OCI-LY3 (cell line): ENCODE measurements around the gene GALNT18.

Experiments used
- H2AFZ ChIP-seq: fragments of 200-600, 300-600 bp; shearing (Covaris generic); 2 replicates; pipeline ENCODE4 v1.6.0; 2014; ENCODE audit warnings: antibody characterized with exemption, low read depth, low read length
- H3K27ac ChIP-seq: fragments of 200-600, 300-600 bp; sonication (generic); 2 replicates; pipeline ENCODE4 v1.5.1; 2014; ENCODE audit warnings: mild to moderate bottlenecking, low read length, moderate library complexity, mixed read lengths
- H3K27me3 ChIP-seq: fragments of 200-600, 300-600 bp; sonication (generic); 2 replicates; pipeline ENCODE4 v1.6.1; 2014; ENCODE audit warnings: low read depth, low read length, mixed read lengths
- H3K36me3 ChIP-seq: fragments of 200-600, 300-600 bp; sonication (generic); replicated peaks from 2 replicates; pipeline ENCODE3; 2014; ENCODE audit warnings: low read depth, low read length, mixed read lengths
- H3K4me1 ChIP-seq: fragments of 300-600, 200-600 bp; sonication (generic); 2 replicates; pipeline ENCODE4 v1.6.1; 2014; ENCODE audit warnings: low read length, mixed read lengths
- H3K4me2 ChIP-seq: fragments of 200-600, 300-600 bp; sonication (generic); 2 replicates; pipeline ENCODE4 v1.6.1; 2014; ENCODE audit warnings: low read length, mixed read lengths
- H3K4me3 ChIP-seq: fragments of 300-600, 200-600 bp; sonication (generic); 2 replicates; pipeline ENCODE4 v1.5.1; 2014; ENCODE audit warnings: antibody characterized with exemption, mild to moderate bottlenecking, low read length, moderate library complexity
- H3K79me2 ChIP-seq: fragments of 300-600, 200-600 bp; shearing (Covaris generic); 2 replicates; pipeline ENCODE4 v1.6.1; 2014; ENCODE audit warnings: mild to moderate bottlenecking, low read length, mixed read lengths
- H3K9ac ChIP-seq: fragments of 300-600, 200-600 bp; shearing (Covaris generic); 2 replicates; pipeline ENCODE4 v1.6.0; 2014; ENCODE audit warnings: mild to moderate bottlenecking, low read length, moderate library complexity
- H3K9me3 ChIP-seq: fragments of 200-600, 300-600 bp; shearing (Covaris generic); 2 replicates; pipeline ENCODE4 v1.6.1; 2014; ENCODE audit warnings: low read length, mixed read lengths; ENCODE audit not compliant: insufficient read depth
- H4K20me1 ChIP-seq: fragments of 200-600, 300-600 bp; sonication (generic); 2 replicates; pipeline ENCODE4 v1.6.1; 2016; ENCODE audit warnings: low read length, mixed read lengths; ENCODE audit not compliant: insufficient read depth
- CTCF ChIP-seq: fragments of 200-600, 300-600 bp; sonication (generic); IDR thresholded peaks from 2 replicates; pipeline ENCODE4 v1.5.1; 2014; ENCODE audit warnings: antibody characterized with exemption, low read length, low read depth
- EZH2phosphoT487 ChIP-seq: fragments of 200-600 bp; shearing (Covaris generic); IDR thresholded peaks from 2 replicates; pipeline ENCODE4 v1.6.1; 2018; ENCODE audit warnings: antibody characterized with exemption, mixed run types, low read depth

GALNT18 gene

GRCh38 chr11:11436715-11437313 lies 185.0 kb downstream of the GALNT18 start:
- TF ChIP-seq CTCF (no peak), EZH2phosphoT487 (no peak)
- H3K27ac ChIP-seq = no peak overlapping the region

DNA sequence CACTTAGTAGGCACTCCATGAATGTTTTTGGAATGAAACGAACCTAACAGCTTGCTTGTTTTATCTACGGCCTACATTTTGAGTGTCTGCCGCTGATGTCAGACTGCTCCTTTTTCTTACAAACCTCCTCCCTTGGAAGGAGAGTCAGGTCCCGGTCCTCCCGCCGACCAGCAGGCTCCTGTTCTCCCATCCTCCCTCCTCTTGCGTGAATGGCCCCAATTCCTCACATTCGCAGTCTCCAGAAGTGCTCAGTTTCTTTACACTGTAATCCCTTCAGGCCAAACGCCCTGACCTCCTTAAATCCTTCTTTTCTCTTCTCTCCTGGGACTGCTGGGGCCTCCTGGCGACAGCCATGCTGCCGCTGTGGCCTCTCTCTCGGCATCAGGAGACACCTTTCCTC lies 186.2 kb downstream of the GALNT18 start:
- Histone ChIP-seq H3K4me1 (no peaks in the 10 kb centered on the region), H3K4me3 (no peak overlapping the region), H3K79me2 (no peaks in the 10 kb centered on the region), H3K27ac (no peak overlapping the region), H2AFZ (no peak overlapping the region), H4K20me1 (no peaks in the 10 kb centered on the region), H3K36me3 (no peaks in the 10 kb centered on the region), H3K9me3 (no peaks in the 10 kb centered on the region), H3K4me2 (no peak overlapping the region), H3K27me3 (peaks cover 10% of the 10 kb centered on the region; the same call in 1 of the 2 replicates), H3K9ac (no peak overlapping the region)
- TF ChIP-seq CTCF (no peak), EZH2phosphoT487 (no peak)

More at GRCh38 chr11:11436715-11437313, 185.0 kb downstream of the GALNT18 start:
- H4K20me1 ChIP-seq = no peaks in the 10 kb centered on the region
- no peaks in the 10 kb centered on the region for H3K36me3 ChIP-seq
- no peaks in the 10 kb centered on the region for H3K9me3 ChIP-seq
- H3K79me2 ChIP-seq = no peaks in the 10 kb centered on the region
- H3K27me3 ChIP-seq = peaks cover 8% of the 10 kb centered on the region; the same call in 1 of the 2 replicates
- H3K4me3 ChIP-seq = no peak overlapping the region
- no peak overlapping the region for H3K9ac ChIP-seq
- H3K4me1 ChIP-seq = no peaks in the 10 kb centered on the region
- H3K4me2 ChIP-seq = no peak overlapping the region
- no peak overlapping the region for H2AFZ ChIP-seq

GRCh38 chr11:11433960-11434359 lies 187.8 kb downstream of the GALNT18 start:
- TF ChIP-seq EZH2phosphoT487 (no peak), CTCF (no peak)
- no peak overlapping the region for H3K27ac ChIP-seq
- H3K9ac ChIP-seq = no peak overlapping the region
- no peaks in the 10 kb centered on the region for H3K9me3 ChIP-seq
- H3K4me1 ChIP-seq = no peaks in the 10 kb centered on the region
- no peaks in the 10 kb centered on the region for H3K36me3 ChIP-seq
- no peaks in the 10 kb centered on the region for H4K20me1 ChIP-seq
- H3K27me3 ChIP-seq = peaks cover 3% of the 10 kb centered on the region; the same call in 1 of the 2 replicates
- no peak overlapping the region for H3K4me2 ChIP-seq
- no peak overlapping the region for H2AFZ ChIP-seq
- no peak overlapping the region for H3K4me3 ChIP-seq
- no peaks in the 10 kb centered on the region for H3K79me2 ChIP-seq

DNA sequence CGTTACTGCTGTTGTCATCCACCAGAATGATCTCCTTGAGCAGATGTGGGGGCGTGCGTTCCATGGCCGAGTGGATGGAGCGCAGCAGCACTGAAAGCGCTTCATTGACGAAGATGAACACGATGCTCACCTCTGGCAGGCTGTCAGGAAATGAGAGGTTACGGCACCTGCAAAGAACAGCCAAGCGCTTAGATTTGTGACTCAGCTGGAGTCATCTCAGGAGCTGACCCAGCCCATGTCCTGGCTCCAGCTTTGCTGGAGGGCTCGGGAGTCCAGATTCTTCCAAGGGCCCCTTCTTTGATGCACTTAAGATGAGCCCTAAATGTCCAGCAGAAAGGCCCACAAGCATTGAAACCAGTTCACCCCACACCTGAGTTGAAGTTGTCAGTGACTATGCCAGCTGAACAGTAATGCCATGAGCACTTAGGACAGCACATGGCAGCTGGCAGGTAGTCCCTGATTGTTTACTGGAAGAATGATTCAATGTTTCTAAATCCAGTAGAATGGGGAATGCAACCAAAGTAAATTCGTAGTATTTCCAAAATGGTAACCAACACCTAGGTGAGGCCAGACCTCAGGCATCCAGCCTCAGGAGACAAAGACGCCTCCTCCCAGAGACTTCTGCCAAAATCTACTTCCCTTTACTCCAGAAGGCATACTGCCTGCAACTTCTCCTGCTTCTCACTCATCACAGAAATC lies 189.0 kb downstream of the GALNT18 start:
- no peak overlapping the region for H3K4me2 ChIP-seq
- no peaks in the 10 kb centered on the region for H3K79me2 ChIP-seq
- no peak overlapping the region for H3K9ac ChIP-seq
- no peak overlapping the region for H2AFZ ChIP-seq
- H3K4me3 ChIP-seq = no peak overlapping the region
- H3K27ac ChIP-seq = no peak overlapping the region
- H3K36me3 ChIP-seq = no peaks in the 10 kb centered on the region
- H3K4me1 ChIP-seq = no peaks in the 10 kb centered on the region
- H3K9me3 ChIP-seq = no peaks in the 10 kb centered on the region
- TF ChIP-seq CTCF = no peak
- TF ChIP-seq EZH2phosphoT487 = no peak
- 0 out of 2 replicates have a peak, but pooled peaks cover 3% of the 10 kb centered on the region for H3K27me3 ChIP-seq
- H4K20me1 ChIP-seq = no peaks in the 10 kb centered on the region
